HG03571 (cell line): ENCODE data around the gene FPGS.
"Not testable (repeated sequence)": the region's sequence is repeated elsewhere in the genome, so short reads cannot be mapped to it uniquely, and the experiment has no call there.

Source experiments
- ATAC-seq: cut with Tn5 transposase; IDR thresholded peaks from one replicate; pipeline ENCODE4 v1.9.1; 2021; ENCODE audit not compliant: unreplicated experiment

Gene FPGS

DNA sequence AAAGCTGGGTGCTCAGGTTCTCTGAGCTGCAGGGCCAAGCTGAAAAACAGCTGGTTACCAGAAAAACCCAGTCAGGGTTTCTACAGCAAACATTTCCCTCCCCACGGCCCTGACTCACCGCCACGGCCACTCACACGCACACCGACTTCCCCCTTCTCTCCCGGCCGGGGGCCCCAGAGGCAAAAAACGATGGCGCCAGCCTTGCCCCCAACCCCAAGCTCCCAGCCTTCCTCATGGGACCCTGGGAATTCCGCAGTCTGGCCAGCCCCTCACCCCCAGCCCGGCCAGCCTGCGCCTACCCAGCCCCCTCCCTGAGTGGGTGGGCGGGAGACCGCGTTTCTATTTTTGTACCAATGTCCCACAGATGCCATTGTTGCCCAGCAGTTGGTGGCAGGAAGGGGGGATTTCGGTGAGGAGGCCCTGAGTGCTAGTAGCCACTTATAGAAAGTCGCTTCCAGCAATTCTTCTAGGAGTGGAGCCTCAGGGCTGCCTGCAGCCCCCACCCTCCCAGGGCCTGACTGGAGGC lies 33.4 kb downstream of the FPGS start:
- ATAC-seq = no peak

DNA sequence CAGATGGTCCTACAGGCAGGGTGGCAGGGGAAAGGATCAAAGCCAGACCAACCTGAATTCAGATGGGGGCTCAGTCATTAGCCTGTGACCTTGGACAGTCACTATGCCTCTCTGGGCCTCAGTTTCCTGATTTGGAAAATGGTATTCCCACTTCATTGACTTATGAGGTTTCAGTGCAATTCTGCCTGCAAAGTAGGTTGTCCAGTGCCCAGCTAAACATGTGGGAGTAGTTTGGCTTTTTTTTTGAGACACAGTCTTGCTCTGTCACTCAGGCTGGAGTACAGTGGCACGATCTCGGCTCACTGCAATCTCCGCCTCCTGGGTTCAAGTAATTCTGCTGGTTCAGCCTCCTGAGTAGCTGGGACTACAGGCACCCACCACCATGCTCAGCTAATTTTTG lies 33.9 kb downstream of the FPGS start:
- ATAC-seq = not testable (repeated sequence)

DNA sequence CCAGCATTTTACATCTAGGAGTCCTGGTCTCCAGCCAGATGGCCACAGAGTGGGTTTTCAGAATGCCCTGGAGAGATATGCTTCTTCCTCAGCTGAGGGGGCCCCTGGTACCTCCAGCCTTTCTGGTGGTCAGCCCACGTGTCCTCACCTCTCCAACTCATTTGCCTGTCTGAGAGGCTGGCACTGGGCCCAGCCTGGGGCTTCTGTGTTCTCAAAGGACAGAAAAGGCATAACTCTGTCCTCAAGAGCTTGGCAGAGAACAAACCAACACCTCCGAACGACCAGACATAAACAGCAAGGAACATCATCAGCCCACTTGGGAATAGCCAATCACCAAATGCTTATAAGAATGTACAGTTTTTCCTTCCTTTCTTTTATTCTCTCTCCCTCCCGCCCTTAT lies 34.7 kb downstream of the FPGS start:
- no peak for ATAC-seq

DNA sequence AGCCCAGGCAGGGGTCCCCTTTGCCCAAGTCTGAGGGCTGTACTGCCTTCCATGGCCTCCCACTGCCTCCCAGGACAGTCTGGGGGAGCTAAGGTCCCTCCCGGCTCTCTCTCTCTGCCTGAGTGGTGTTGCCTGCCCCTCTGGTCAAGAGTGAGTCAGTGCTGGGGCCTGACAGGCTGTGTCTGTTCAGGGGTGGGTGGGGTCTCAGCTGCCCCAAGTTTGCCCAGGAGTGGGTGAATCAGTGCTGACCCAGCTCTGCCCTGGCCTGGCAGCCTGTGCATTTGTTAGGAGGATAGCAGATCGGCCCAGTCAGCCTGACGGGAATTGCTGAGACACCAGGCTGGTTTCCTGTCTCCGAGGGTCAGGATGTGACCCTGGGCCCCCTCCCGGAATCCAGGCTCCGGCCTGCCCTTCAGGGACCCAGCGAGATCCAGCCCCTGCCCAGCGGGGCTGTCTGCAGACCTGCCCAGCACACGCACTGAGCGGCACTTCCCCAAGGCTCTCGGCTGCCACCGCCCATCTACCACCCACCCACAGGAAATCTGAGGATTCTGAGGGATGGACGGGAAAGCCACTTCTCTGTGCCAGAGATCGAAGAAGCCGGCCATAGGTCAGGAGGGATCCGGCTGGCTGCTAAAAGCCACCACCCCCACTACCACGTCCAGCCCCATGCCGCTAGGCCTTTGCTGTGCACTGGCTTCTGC lies 35.8 kb downstream of the FPGS start:
- no peak for ATAC-seq

DNA sequence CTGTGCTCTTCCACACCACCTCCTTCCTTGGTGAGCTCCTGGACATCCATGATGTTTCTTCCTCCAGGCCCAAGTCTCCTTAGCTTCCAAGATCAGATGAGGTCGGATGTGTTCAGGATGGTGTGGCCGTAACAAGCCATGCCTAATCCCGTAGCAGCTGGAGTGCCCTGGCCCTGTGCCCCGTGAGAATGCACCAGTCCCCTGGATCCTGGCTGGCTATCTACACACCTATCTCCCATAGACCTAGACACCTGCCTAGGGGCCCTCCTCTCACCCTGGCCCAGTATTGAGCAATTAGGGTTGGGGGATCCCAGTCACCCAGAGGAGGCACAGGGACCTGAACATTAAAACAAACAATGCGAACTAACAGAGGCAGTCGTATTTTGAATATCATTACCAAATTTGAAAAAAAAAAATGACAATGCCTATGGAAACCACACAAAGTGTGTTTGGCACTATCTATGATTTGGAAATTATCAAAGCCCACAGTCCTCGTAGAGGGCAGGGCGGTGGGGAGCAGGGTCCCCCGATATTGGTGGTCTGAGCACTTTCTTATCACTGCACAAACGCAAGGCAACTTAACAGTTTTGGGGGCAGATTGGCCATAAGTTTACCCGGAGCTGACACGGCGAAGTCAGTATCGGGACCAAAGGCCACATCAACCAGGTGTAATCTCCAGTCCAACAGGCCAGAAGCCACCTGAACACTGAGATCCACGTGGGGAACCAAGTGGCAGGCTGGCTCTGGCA lies 38.6 kb downstream of the FPGS start:
- no peak for ATAC-seq

DNA sequence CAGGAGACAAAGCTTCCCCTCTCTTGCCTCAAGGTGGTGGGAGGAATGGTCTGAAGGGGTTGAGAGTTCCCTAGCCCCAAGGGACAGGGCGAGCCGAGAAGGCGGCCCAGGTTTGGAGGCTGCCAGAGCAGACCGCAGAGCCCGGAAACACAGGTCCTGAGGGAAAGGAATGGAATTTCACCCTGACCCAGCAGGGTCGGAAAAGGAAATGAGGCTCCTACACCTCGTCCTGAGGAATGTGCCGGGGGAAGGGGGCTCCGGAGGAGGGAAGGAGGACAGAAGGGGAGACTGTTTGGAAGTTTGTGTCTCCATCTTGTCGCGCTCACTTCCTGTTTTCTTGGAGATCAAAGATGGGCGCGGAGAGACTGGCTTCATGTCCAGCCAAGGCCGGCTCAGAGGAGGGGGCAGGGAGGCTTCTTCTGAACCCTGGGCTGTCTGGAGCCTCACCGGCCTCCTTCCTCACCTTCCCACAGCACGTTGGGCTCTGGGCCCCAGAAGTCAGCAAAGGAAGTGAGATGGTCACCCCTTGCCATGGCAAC lies 42.2 kb downstream of the FPGS start:
- ATAC-seq = no peak

DNA sequence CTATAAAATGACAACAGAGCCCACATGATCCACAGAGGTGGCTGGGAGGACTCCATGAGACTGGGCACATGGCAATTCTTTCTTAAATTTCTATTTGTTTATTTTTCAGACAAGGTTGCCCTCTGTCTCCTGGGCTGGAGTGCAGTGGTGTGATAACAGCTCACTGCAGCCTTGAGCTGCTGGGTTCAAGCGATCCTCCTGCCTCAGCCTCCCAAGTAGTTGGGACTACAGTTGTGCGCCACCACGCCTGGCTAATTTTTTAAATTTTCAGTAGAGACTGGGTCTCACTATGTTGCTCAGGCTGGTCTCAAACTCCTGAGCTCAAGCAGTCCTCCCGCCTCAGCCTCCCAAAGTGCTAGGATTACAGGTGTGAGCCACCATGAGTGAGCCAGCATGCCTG lies 42.9 kb downstream of the FPGS start:
- ATAC-seq = not testable (repeated sequence)

DNA sequence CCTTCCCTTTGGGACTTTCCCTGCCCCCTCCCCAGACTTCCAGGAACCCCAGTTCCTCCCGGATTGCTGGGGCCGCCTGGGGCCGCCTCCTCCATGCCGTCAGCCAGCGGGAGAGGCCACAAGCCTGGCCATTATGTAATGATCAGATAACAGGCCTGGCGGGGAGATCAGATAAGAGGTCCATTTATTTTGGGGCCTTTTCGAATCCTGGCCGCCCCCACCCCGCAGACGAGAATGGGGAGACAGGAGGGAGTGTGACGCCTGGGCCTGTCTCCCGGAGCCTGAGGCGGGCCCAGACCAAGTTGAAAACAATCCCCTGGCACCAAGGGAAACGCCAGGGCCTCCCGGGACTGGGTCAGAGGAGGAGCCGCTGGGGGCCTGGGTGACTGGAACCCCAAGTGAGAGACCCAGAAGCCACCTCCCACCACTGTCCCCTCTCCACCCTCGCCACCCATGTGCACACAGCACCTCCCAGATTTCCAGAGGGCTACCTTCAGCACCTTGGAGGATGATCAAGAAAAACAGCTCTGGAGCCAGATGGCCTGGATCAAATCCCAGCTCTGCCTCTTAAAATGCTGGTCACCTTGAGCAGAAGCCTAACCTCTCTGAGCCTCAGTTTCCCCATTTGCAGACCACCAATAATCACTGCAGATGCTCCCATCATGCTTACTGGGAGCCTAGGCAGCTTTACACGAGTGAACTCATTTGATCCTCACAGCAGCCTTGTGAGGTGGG lies 43.9 kb downstream of the FPGS start:
- ATAC-seq = no peak

DNA sequence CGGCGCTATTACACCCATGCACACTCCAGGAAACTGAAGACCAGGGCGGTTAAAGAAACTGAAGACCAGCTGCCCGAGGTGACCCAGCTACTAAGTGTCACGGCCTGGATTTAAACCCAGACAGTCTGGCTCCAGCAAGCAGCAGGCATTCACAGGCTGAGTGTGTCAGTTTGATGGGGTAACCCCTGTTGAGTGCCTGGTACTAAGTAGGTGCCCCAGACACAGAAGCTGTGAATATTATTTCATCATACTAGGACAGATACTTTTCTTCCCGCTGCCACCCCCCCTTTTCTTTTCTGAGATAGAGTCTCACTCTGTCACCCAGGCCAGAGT lies 44.5 kb downstream of the FPGS start:
- no peak for ATAC-seq

DNA sequence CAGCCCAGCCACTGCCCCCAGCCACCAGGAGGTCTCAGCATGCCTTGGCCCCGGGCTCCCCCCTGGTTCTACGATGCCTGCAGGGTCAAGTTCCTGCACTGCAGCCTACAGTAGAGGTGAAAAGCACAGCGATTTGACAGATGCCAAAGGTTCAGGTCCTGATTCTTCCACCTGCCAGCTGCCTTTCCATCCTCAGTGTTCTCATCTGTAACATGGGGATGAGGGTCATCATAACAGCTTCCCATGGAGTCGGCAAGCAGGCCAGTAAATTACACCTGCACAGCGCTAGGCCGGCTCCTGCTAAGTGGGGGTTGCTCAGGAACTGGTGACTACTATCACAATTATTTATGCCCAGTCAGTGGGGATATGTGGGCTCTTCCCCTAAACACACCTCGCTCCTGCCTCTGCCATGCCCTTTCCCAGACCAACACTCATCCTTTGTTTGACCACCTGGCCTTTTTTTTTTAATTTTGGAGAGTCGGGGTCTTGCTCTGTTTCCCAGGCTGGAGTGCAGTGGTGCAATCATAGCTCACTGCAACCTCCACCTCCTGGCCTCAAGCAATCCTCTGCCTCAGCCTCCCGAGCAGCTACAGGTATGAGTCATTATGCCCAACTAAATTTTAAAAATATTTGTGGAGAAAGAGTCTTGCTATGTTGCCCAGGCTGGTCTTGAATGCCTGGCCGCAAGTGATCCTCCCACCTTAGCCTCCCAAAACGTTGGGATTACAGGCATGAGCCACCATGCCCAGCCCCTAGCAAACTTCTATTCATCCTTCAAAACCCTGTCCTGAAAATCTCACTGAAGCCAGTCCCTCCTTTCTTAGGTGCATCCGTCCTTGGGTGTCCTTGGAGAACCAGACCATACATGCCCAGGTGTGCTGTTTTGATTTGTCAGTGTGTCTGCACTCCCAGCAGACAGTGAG lies 45.4 kb downstream of the FPGS start:
- no peak for ATAC-seq

DNA sequence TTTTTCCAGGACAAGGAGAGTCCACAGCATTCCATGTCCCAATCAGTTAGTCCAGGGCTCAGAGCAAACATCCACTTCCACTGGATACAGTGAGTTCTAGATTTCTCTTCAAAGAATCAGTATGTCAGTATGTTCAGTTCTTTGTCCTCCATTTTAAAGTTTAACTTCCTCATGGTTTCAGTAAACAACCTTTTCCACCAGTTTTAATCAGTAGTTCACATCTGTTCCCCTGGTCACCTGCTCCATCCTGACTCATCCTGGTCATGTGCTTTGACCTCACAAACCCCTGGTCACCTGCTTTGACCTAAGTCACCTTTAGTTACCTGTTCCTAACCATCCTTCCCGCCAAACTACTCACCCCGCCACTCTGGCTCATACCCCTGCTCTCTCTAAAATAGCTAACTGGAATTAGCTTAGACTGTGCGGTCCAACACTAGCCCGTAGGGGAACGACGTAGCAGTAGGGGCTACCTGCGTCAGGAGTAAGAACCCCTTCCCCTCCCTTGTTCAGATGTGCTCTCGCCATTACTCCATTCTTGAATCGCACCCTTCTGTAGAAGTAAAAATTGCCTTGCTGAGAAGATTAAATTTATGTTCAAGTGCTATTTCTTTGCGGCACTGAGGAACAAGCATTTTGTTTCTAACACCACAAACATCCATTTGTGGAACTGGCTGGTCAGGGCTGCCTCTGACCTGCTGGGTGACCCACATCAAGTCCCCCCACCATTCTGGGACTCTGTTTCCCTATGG lies 46.2 kb downstream of the FPGS start:
- no peak for ATAC-seq

DNA sequence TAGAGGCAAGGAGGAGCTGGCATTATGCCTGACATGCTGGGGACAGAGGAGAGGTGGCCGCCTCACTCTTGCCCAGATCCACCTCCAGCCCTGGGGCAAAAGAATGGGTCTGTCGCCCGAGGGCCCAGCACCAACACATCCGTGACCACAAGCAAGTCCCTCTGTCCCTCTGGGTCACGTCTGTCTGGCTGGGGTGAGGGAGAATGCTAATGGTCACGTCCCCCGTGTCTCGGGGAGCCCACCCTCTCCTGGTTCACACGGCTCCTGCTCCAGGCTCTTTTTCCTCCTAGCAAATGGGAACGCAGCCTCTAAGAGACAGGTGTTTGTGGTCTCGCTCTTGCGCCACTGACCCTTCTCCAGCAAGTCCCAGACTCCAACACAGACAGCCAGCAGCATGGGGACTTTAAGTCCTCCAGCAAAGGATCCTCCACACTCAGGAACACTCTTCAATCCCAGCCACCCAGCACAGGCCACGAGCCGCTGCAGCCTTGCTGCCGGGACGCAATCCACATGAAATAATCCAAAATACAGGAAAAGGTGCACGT lies 47.7 kb downstream of the FPGS start:
- no peak for ATAC-seq

DNA sequence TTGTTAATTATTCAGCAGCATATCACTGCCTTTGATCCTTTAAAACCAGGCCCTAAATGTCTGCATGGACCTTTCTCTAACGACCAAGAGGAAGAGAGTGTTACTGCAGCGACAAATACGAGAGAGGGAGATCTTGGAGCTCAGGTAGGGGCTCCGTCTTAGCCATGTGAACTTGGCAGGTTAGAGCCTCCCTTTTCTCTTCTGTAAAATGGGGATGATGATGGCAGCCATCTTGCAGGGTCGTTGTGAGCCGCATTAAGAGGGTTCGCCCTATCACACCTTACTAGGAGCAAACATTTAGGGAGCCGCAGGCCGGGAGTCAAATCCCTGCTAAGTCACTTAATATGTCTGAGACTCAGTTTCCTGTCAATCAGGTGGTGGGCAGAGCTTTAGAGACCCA lies 50.1 kb downstream of the FPGS start:
- no peak for ATAC-seq

DNA sequence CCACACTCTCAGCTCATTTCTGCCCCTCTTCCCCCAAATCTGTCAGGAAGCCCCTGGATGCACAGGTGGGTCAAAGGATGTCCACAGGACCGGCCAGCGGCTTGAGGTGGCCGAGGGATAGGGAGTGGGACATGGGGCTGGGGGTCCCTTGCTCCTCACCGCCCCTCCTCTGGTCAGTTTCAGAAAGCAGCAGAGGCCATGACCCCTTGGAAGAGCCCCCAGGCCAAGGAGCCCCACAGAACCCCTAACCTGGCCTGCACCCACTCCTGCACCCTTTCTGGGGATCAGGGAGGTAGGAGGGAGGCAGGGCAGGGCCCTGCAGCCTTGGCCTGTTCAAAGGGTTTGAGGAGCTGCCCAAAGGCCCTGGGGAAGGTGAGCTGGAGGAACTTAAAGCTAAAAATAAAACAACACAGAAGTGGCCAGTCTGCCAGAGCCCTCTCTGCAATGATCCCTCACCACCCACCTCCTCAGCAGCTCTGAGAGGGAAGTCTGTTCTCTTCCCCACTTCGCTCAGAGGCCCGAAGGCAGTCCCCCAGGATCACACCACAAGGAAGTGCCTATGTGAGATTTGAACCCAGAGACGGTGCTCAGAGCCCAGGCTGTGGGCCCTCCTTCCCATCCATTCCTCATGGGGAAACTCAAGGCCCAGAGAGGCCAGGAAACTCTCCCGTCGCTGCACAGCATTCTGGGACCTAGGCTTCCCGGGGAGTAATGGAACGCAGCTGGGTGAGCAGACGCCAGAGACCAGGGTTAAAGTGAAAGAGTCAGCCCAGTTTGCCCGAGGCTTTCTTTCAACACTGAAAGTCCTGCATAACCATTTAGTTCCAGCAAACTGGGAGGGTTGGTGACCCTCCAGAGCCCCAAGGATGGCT lies 50.9 kb downstream of the FPGS start:
- no peak for ATAC-seq

DNA sequence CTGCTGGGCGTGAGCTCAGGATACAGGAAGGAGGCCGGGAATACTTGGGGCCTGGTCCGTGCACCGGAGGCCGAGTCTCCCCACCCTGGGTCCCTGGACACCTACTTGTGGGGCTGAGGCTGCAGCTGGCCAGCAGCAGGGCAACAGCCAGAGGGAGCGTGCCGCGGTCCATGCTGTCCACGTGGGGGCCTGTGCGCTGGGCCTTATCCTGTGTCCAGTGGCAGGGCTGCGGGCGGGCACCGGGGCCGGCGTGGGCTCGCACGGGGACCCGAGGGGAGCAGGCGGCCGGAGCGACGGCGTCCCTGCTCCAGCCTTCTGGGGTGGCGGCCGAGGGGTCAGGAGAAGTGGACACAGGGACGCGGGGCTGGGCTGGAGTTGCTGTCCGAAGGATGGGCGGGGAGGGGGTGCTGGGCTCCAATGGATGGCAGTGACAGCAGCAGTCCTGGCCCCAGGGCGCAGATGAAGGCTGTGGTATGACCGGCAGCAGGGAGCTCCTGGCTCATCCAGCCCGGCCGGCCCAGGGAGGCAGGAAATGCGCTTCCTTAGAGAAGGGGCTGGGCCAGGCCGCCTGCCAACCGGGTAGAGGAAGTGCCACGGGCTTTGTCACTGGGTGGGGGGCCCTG lies 51.6 kb downstream of the FPGS start, which contains the start of gene ENG:
Gene ENG (minus strand): TSS at position 475 of the 623 bp plus-strand sequence. CDS start 303 bp downstream, at position 172.
- ATAC-seq = no peak

DNA sequence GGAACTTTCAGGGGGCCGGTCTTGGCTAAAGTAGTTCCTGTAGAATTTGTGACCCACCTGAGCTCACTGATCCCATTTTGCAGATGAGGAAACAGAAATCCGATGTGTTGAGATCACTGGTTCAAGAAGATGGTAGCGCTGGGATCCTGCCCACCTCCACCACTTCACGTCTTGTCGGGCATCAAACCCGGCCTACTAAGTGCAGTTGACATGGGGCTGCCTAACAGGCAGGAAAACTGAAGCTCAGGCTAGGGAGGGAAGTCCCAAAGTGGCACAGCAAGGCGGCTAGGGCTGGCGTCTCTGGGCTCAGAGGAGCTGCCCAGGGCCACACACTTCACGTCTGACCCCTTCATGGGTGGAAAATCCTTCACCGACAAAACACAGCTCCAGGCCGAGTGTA lies 52.3 kb downstream of the FPGS start:
- no peak for ATAC-seq

DNA sequence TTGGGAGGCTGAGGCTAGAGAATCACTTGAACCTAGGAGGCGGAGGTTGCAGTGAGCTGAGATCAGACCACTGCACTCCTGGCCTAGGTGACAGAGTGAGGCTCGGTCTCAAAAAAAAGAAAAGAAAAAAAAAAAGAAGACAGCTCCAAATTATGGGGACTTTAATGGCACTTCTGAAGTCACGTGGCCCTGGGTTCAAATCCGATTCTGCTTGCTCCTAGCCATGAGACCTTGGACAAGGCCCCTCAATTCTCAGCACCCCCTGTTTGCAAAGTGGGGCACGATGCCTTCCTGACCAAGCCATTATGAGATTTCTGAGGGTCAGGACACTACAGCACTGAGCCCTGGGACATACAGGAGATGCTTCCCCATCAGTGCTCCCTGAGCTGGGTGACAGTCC lies 52.8 kb downstream of the FPGS start:
- ATAC-seq = no peak

DNA sequence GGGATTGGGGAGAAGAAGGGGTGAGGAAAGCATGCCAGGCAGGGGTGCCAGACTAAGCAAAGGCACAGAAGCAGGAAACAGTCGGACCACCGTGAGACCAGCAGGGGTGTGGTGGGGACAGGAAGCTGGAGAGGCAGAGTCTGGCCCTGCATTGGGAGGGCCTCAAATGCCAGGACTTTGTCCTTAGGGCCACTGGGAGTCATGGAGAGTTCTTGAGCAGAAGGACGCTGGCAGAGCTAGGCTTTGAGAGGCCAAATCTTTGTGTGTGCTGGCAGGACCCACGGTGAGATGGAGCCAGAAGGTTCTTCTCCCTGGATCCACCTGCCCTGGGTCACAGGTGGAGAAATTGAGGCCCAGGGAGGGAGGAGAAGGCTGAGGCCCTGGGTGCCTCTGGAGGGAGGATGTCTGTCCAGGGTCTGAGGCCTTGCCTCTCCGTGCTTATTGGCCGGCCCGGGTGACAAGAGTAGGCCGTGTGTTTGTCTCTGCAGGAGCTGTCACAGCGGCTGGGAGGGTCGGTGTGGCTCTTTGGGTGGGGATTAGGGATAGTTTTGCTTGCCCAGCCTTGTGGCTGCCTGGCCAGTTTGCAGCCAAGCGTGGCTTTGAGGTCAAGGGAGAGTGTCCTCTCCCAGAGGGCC lies 53.5 kb downstream of the FPGS start:
- ATAC-seq = no peak
